Upper lobe of left lung (tissue), 4 donors: ENCODE results near the gene IFIH1.

Experiments used
- EP300 ChIP-seq, 4 donors: sonication (generic); formaldehyde crosslinking; IDR thresholded peaks; one replicate each; pipeline ENCODE4 v1.5.1; 2017; ENCODE audit warnings: antibody characterized with exemption in 4 of 4, control low read depth in 2 of 4
- POLR2A ChIP-seq, 4 donors: fragments of 450-650 bp; IDR thresholded peaks; one replicate each; pipeline ENCODE4 v1.5.1; 2016 to 2017; ENCODE audit warnings: antibody characterized with exemption in 4 of 4, mild to moderate bottlenecking in 2 of 4
- TF ChIP-seq, protein P1 (sequence below), 6 experiments: fragments of 450-650 bp in 4 of 6; fragments of 200-600 bp in 2 of 6; sonication (generic) in 2 of 6; IDR thresholded peaks; one replicate each; pipeline ENCODE4 v1.5.1; 2016 to 2019; ENCODE audit warnings: antibody characterized with exemption in 6 of 6

DNA sequence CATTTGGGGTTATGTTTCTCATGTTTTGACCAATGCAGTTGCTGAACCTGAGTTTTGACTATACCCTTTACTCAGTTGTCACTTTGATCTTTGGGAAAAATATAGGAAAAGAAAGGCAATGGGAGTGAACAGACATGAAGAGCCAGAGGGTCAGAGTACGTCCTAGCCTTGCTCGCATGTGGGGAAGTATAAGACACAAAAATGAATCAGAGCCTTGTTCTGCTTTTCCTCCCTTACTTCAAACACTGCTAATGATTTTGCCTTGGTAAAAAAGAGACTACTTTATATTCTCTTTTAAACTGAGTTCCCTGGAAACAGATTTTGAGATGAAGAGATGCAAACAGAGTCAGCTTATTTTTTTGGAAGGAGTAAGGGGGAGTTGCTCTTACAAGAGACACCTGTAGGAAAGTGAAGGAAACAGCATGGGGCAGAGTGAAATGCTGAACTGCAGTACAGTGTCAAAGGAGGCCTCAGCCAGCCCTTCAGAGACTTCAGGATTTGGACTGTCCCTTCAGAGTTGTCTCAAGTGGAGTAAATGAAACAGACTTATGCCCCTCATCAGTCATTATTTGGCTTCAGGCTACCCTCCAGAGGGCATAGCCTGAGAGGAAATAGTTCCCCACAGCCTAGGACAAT lies 64.1 kb downstream of the IFIH1 start:
- TF ChIP-seq, protein P1, sequence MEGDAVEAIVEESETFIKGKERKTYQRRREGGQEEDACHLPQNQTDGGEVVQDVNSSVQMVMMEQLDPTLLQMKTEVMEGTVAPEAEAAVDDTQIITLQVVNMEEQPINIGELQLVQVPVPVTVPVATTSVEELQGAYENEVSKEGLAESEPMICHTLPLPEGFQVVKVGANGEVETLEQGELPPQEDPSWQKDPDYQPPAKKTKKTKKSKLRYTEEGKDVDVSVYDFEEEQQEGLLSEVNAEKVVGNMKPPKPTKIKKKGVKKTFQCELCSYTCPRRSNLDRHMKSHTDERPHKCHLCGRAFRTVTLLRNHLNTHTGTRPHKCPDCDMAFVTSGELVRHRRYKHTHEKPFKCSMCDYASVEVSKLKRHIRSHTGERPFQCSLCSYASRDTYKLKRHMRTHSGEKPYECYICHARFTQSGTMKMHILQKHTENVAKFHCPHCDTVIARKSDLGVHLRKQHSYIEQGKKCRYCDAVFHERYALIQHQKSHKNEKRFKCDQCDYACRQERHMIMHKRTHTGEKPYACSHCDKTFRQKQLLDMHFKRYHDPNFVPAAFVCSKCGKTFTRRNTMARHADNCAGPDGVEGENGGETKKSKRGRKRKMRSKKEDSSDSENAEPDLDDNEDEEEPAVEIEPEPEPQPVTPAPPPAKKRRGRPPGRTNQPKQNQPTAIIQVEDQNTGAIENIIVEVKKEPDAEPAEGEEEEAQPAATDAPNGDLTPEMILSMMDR (IDR thresholded peaks at IDR 0.05): no peak
- TF ChIP-seq POLR2A (IDR thresholded peaks at IDR 0.05) (no peak), EP300 (IDR thresholded peaks at IDR 0.05) (no peak)
